DND-41 (cell line): ENCODE measurements around the gene RAC2.

Experiments used
- CTCF ChIP-seq: IDR thresholded peaks from 2 replicates; pipeline ENCODE4 v1.5.1; 2012; ENCODE audit warnings: borderline replicate concordance, low read length, moderate library complexity, mild to moderate bottlenecking; ENCODE audit not compliant: poor library complexity, severe bottlenecking; ENCODE audit errors: extremely low read depth
- EZH2 ChIP-seq: IDR thresholded peaks from 3 replicates; pipeline ENCODE4 v1.6.1; 2012; ENCODE audit warnings: borderline replicate concordance, low read depth, mild to moderate bottlenecking, moderate library complexity, low read length, inconsistent platforms; ENCODE audit not compliant: severe bottlenecking

- TF ChIP-seq CTCF (no peak), EZH2 (no peak)
Observed at GRCh38 chr22:37226087-37226486, 18.0 kb downstream of the RAC2 start.
